Mammary epithelial cell (primary cell): ENCODE data around the gene MEGF11.

ENCODE experiments used
- CTCF ChIP-seq, 2 donors: IDR thresholded peaks in 1 of 2; conservative IDR thresholded peaks in 1 of 2; 2 replicates each; pipeline ENCODE4 v1.5.1; 2011 to 2012; ENCODE audit warnings: inconsistent platforms in 2 of 2, low read length in 2 of 2, mild to moderate bottlenecking in 2 of 2, control low read depth in 1 of 2, low read depth in 1 of 2; ENCODE audit not compliant: insufficient read depth in 1 of 2; ENCODE audit errors: extremely low read depth in 1 of 2
- EZH2 ChIP-seq: IDR thresholded peaks from 2 replicates; pipeline ENCODE4 v1.6.1; 2012; ENCODE audit warnings: low read length, inconsistent platforms, borderline replicate concordance

GRCh38 chr15:66089049-66089448, 164.5 kb downstream of the MEGF11 start:
- TF ChIP-seq CTCF (conservative IDR thresholded peaks at IDR 0.05 in 1 of 2, IDR thresholded peaks at IDR 0.05 in 1 of 2; ENCODE audit: extremely low read depth in 1 of 2, insufficient read depth in 1 of 2, low read depth in 1 of 2, low read length in 2 of 2) (no peak), EZH2 (no peak)
